CD4-positive, alpha-beta T cell treated with Interleukin-12 subunit alpha and Interleukin-12 subunit beta, for 1 hour (primary cell): ENCODE results near the gene AFTPH.

Source experiments
- DNase-seq: peaks from one replicate; pipeline ENCODE4 v3.0.0-alpha.2; 2020

The AFTPH gene

GRCh38 chr2:64634345-64635267 lies 110.5 kb downstream of the AFTPH start:
- DNase-seq: no peak

DNA sequence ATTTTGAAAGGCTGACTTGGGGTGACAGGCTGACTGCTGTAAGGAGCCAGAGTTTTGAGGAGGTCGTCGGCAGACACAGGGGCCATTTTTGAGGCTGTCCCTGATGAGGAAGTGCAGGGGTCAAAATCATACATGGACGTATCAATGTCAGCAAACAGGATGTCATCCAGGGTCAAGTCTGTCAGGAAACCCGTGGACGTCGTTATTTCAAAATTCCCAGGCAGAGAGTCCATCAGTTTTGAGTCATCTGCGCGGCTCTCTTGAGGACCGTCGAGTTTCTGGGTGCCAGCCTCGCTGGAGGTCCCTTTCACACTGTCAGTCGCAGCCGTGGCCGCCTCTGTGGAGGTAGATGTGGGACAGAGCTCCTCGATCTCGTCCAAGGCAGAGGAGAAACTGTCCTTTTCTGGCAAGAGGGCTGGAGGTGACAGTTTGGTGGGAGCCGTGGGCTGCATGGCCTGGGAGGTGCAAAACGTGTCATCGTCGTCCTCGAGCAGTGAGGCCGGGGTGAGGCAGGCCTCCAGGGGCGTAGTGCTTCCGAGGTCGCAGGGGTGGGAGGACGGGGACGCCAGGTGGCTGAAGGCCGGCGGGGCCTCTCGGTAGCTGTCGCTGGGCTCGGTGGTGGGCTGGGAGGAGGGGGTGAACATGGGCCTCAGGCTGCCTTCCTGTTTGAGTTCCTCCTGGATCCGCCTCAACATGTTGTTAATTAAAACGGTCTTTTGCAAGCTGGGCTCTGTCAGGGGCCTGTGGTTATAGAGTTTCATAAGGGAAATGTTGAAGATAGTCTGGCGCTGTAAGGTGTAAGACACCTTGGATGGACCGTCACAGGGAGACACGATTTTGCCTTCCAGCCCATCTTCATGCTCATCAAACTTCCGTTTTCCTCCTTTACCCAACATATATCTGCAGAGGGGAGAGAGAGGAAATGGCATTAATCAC lies 112.1 kb downstream of the AFTPH start:
- DNase-seq: no peak

DNA sequence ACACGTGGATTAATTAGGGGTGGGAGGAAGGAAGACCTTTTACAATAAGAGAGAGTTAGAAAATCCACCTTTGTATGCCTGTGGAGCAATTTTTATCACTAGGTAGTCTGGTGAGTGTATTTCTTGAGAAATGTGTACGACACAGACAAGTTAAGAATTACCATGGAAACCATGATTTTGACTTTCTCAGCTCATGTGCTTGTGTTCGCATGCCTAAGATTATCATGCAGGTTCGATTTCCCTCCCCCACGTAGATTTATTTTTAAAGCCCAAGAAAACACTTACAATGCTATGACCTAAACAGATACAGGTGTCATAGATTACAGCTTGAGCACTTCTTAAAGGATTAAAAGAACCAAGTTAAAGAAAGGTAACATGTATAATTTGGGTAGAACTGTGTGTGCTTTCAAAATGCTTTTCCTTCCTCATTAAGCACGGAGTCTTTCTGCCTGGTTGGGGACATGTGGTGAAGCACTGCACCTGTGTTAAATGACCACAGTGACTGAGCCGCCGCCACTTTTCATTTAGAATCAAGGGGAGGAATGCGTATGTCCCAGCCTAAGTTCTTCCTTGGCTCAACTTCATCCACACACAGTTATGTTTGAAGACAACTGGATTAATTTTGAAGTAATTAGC lies 113.0 kb downstream of the AFTPH start:
- no peak for DNase-seq

DNA sequence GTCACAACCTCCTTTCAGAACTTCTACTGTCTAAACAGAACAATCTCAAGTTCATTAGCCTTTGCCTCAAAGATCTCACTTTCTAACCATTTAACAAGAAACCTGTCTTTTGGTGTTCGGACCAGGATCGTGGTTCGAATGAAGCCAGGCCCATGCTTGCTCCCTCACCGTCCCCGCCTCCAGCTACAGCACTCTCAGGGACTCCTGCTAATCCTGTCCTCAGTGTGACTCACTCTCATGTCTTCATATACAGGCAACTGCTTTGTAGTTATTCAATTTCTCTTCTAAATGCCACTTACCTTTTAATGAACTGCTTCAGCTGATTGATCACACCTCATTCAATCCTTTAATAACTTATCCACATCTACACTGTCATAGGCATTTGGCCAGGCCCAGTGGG lies 113.8 kb downstream of the AFTPH start:
- no peak for DNase-seq

- DNase-seq: no peak
Observed at GRCh38 chr2:64638502-64639120, 114.5 kb downstream of the AFTPH start.

GRCh38 chr2:64639691-64640090 lies 115.6 kb downstream of the AFTPH start:
- DNase-seq: no peak

DNA sequence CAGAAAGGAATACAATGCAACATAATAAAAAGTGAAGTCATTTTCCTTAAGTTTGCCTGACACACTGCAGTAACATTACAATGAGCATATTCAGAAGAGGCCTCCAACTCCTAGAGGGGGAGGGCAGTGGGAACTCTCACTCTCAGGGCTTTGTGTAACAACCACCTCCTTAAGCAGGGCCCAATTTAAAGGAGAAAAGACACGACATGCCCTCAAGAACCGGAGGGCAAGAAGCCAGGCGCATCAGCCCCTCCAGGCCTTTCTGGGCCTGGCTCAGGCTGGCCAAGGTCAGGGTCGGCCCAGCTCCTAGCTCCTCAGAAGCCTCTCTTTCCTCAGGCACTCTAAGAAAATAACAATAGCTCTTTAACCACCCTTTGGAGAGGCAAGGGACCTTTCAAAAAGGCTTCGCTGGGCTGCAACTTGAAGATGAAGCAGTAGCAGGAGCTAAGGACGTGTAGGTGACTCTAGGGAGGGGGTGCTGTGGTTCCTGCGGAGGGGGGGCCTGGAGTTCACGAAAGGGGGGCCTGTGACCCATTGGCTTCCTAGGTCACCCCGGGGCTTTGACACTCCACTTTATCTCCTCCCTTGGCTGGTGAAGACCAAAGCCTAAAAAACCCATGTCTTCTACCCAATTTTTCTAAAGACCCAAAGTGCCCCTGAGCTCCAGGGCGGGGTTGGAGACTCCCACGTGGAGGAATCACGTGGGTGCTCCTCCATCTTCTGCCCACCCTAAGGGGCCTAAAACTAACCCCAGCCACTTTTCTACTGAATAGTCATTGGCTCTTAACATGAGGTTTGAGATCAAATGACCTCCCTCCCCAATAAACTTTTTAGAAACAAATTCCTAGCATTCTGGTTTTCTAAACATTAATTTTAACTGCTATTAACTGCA lies 116.3 kb downstream of the AFTPH start:
- no peak for DNase-seq

DNA sequence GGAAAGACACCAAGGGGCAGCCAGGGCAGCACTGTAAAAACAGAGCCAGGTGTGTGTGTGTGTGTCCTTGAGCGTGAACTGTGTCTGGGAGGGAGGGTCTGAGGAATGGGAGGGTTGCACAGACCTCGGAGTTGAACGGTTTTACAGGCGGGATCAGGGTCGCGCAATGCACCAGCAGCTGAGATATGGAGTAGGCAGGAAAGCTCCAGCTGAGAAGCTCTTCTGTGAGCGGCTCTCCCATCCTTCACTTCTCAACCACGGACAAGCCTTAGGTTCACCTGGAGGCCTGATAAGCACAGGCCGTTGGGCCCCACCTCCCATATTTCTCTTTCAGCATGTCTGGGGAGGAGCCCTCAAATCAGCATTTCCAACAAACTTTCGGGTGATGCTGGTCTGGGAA lies 117.5 kb downstream of the AFTPH start:
- no peak for DNase-seq
